Hypothalamus (tissue), 51 donors: ENCODE measurements around the gene ATG4B.

ENCODE experiments used
- DNase-seq, 51 donors: peaks; one replicate each; lab custom pipeline; 2025; lab: John Stamatoyannopoulos, UW

ATG4B gene

DNA sequence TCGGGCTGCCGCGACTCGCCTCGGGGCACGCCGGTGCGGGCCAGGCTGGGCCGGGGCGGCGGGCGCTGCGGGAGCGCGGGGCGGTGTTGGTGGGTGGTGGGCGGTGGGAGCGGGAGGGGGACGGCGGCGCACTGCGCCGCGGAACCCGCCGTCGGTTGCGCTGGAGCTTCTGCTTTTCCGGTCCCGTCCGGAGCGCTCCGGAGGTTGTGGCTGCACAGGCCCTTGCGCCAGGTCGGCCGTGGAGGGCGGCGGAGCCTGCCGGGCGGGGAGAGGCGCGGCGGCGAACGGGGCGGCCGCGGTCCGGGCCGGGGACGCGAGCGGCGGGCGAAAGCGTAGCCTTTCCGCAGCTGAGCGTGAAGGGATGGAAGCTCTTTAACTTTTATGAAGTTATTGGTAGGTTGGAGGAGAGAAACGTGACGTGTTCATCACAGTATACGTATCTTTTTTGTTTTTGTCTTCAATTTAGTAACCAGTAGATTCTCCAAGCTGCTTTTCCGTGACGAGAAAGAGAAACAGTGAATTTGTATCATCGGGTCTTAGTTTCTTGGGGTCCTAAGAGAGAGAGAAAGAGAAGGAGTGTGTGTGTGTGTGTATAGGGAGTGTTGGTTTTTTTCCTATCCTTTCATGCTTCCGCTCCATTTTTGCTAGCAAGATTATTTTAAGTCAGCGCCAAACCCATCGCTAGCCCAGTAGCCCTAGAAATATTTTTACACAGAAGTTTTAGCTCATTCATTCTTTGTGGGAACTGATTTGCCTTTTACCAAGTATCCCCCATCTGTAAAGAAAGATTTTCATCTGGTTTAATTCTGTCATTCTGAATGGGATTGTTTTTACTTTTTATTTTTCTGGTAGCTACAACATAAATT, 535 bp downstream of the ATG4B start:
- DNase-seq, result peak in 1 of 51 donors; percentile 57

DNA sequence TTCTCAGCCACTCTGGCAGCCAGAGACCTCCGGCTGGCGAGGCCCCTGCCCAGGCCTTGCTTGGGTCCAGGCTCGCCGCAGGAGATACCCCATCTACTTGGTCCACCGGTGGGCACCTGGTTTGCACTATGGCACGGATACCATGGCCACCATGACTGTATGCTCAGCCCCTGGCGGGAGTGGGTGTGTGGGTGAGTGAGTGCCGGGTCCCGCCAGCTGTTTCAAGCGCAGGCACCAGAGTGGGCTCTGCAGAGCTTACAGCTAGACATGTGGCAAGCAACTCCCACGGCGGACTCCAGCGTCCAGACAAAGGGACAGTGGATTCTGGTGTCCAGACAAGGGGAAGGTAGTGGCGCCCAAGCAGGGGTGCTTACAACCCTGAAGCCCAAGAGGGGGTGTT, 1.4 kb downstream of the ATG4B start:
- DNase-seq, result no peak

DNA sequence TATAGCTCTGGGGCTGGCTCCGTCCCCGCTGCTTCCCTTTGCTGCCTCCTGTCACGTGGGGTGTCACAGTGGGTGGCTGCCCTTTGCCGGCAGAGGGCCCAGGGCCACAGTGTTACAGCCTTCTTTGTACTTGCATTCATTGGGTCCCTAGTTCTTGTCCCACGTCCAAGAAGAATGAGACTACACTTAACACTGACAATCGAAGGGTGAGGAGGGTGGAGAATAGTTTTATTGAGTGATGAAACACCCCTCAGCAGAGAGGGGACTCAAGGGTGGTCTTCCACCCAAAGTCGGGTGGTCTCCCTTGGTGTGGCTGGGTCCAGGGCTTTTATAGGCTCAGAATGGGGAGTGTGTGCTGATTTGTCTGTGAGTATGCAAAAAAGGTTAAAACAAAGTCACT, 1.9 kb downstream of the ATG4B start:
- no peak for DNase-seq

DNA sequence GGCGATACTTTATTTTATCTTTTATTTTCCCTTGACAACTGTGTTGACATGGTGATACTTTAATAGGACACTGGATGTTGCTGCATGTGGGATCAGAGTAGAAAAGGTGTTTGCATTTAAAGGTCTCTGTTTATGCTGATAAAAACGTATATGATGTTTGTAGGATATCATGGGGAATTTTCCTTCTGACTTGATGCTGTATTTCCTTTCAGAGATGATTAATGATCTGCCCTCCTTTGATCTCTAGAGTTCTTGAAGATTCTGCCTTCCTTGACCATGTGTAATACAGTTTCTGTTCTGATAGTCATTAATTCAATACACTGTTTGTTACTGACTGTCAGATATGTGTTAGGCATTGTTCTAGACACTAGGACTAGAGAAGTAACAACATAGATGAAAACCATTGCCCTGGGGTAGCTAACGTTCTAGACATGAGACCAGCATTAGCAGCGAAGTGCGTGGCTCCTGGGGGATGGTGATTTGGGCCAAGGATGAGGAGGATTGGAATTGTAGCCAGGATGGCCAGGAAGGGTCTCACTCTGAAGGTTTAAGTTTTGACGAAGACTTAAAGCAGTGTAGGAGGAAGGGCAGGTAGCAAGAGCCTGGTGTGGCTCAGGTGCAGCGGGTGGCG, 2.8 kb downstream of the ATG4B start:
- DNase-seq, result no peak

DNA sequence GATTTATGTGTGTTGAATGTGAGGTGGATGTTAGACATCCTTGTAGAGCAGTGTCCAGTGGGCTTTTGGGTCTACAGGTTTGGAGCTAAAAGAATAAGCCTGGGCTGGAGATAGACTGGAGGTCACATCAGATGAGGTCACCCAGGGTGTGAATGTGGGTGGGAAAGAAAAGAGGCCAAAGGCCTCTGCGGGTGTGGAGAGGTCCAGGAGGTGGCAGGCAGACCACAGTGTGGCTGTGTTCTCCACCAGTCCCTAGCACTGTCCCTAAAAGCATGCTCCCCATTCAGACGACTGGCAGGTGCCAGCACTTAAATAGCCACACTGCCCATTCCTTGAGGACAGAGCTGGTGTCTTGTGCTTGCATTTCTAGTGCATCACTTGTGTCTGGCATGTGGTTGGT, 4.1 kb downstream of the ATG4B start:
- DNase-seq, result no peak

- no peak for DNase-seq
Measured at GRCh38 chr2:241645056-241645914, 7.8 kb downstream of the ATG4B start.

- DNase-seq, result no peak
Measured at GRCh38 chr2:241645915-241646645, 8.6 kb downstream of the ATG4B start.

DNA sequence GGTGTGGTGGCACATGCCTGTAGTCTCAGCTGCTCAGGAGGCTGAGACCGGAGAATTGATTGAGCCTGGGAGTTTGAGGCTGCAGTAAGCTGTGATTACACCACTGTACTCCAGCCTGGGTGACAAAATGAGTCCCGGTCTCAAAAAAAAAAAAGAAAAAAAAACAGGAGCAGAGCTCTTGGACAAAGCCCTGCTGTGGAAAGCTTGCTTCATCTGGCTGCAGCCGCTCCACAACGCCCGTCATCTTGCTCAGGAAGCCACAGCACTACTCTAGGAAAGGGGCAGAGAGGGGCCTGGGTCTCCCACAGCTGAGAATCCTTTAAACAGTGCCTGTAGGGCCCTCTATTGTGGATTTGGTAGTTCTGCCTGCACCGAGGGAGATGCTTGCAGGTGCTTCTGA, 11.0 kb downstream of the ATG4B start:
- DNase-seq, result no peak

- DNase-seq, result peak in 2 of 51 donors; percentile 13 to 42
Measured at GRCh38 chr2:241649404-241649803, 11.9 kb downstream of the ATG4B start.

DNA sequence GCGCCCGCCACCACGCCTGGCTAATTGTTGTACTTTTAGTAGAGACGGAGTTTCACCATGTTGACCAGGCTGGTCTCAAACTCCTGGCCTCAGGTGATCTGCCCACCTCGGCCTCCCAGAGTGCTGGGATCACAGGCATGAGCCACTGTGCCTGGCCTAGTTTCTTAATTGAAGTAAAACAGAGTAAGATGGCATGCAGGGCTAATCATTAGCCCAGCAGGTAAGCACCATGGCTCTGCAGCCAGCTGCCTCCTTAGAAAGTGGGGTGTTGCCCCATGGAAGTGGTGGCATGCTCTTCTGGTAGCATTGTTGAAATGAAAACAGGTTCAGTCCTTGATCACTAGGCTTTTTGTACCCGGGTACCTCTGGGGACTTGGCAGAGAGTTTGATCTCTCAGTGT, 12.4 kb downstream of the ATG4B start:
- no peak for DNase-seq

DNA sequence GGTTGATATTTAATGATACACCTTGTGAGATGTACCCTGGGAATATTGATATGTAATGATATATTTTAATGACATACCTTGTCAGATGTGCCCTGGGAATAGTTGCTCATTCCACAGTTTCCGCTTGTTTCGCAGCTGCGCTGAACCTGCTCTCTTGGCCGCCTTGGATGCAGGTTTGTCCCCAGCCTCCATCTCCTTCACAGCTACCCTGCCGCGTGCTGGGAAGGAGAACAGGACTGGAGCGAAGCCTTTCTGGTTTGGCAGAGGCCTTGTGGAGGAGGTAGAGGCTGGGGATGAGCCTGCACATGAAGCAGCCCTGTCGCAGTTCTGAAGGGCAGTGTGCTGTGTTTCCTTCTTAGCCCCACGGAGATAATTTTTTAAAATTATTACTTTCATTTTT, 14.6 kb downstream of the ATG4B start:
- DNase-seq, result no peak

DNA sequence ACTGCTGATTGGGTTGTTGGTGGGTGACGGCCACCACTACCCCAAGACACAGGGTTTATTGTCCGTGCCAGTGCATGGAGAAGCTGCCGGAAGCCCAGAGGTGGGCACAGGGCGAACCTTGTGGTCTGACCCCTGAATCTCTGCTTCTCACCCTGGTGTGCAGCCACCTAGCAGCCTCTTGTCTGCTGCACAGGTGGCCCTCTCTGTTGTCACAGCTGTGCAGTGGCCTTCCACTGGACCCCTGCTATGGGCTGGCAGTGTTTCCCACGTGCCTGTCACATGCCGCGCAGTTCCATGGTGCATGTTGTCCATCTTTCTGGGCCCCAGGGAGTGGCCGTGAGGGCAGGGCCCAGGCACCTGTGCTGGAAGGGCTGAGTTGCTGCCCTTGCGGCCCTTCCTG, 15.2 kb downstream of the ATG4B start:
- no peak for DNase-seq

- DNase-seq, result no peak
Measured at GRCh38 chr2:241653210-241653750, 15.8 kb downstream of the ATG4B start.

DNA sequence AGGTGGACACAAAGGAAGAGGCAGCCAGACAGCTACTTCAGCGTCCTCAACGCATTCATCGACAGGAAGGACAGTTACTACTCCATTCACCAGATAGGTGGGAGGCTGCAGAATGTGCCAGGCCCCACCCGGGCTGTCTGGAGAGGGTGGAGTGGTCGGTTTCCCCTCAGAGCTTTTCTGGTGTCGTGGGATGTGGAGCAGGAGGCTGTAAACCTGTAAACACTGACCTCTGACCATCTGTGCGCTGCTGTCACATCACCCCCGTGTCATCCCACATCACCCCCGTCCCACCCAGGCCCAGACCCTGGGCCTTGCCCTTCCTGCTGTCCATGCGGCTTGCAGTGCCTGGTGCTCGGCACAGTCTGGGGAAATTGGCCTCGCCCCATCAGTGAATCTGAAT, 17.1 kb downstream of the ATG4B start:
- no peak for DNase-seq

DNA sequence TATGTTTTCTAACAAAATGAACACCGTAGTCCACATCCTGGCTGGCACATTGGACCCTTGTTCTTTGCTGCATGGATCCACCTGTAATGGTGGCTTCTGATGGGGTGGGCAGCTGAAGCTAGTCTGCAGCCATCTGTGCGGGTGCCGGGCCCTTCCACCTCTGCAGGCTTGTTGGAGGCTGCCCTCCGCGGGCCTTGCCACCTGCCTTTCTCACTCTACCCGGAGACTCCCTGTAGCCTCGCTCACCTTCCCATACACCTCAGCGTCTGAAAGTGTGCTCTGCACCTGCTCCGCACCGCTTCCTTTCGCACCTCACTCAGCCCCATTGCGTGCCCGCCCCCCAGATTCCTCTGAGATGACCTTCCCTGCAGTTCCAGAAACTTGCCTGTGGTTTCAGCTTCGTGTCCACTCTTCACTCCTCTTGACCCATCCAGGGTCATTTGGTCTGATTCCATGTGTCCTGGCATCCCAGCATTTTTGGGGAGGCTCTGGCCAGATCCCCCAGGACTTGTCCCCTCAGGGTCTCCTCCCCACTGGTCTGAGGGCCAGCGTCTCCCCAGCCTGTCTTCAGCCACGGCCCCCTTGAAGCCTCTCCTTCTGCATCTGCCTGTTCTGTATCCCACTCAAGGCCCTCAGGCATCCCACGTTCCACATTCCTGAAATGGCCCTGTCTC, 18.2 kb downstream of the ATG4B start:
- DNase-seq, result no peak

DNA sequence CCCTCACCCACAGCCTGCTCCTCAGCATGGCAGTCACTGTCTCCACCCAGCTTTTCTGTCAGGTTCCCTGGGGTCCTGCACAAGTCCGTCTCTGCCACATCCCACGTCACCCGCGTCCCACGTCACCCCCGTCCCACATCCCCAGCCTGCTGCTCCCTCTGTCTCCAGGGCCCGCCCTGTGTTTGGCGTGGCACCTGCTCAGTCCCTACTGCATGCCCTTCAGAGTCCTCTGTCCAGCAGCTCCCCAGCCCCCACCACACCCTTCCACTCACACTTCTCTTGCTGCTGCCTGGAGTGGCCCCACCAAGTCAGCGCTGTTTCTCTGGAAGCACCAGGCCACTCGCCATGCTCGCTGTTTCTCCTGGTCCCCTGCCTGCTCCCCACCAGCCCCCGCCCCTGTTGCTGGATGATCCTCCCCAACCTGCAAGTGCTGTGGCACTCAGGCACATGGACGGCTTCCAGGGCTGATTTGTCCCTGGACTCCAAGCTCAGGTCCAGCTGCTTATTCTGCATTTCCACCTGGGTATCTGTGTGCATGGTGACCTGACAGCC, 18.8 kb downstream of the ATG4B start:
- DNase-seq, result no peak

GRCh38 chr2:241657786-241658254, 20.3 kb downstream of the ATG4B start:
- DNase-seq, result no peak

DNA sequence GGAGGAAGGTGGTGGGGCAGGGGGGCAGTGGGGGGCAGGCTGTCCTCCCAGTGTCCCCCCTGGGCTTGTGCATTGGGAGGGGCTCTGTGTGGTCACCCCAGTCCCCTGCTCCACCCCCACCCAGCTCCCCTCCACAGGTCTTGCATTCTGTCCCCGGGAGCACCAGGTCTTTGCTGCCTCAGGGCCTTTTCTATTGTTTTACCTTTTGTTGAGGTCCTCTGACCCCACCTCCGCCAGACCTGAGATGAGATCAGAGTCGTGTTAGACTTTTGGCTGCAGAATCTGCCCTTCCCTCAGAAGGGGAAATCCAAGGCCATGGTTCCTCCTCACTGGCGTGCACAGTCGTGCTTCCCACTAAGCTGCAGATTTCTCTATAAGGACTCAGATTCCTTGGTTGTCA, 20.8 kb downstream of the ATG4B start:
- DNase-seq, result no peak

- DNase-seq, result peak in 28 of 51 donors; percentile 14 to 71 (median 45)
Measured at GRCh38 chr2:241659150-241659739, 21.8 kb downstream of the ATG4B start.
